HEK293T (cell line): Measurements from ENCODE around the gene SELENOF.

ENCODE experiments used
- CTCF ChIA-PET: fragments of 350-600 bp; formaldehyde crosslinking; extraction: SDS; loops from one replicate; lab custom pipeline; 2021; ENCODE audit warnings: antibody characterized with exemption, inconsistent platforms; lab: Yijun Ruan, JAX
- POLR2A ChIA-PET: fragments of 350-600 bp; formaldehyde crosslinking; extraction: SDS; loops from one replicate; lab custom pipeline; 2020; ENCODE audit warnings: antibody characterized with exemption, inconsistent platforms; lab: Yijun Ruan, JAX
- DNase-seq: peaks from one replicate; pipeline ENCODE4 v3.0.0; 2012; ENCODE audit warnings: mixed read lengths; ENCODE audit errors: extremely low spot score
- ARNT ChIP-seq: fragments of 450-650 bp; IDR thresholded peaks from 2 replicates; pipeline ENCODE4 v1.6.1; 2017; ENCODE audit warnings: mild to moderate bottlenecking
- BHLHE40 ChIP-seq: fragments of 450-650 bp; IDR thresholded peaks from 2 replicates; pipeline ENCODE4 v1.6.1; 2016; ENCODE audit warnings: mild to moderate bottlenecking, moderate library complexity, borderline replicate concordance
- CTBP1 ChIP-seq: fragments of 450-650 bp; IDR thresholded peaks from 2 replicates; pipeline ENCODE4 v1.6.1; 2016; ENCODE audit warnings: borderline replicate concordance
- ELF4 ChIP-seq: fragments of 450-650 bp; IDR thresholded peaks from 2 replicates; pipeline ENCODE4 v1.6.1; 2017; ENCODE audit warnings: antibody characterized with exemption
- FOXA1 ChIP-seq: fragments of 450-650 bp; IDR thresholded peaks from 2 replicates; pipeline ENCODE4 v1.6.1; 2016; ENCODE audit warnings: mild to moderate bottlenecking
- FOXK2 ChIP-seq: fragments of 450-650 bp; IDR thresholded peaks from 2 replicates; pipeline ENCODE4 v1.6.1; 2016; ENCODE audit warnings: mild to moderate bottlenecking
- FOXM1 ChIP-seq: fragments of 450-650 bp; IDR thresholded peaks from 2 replicates; pipeline ENCODE4 v1.6.1; 2017; ENCODE audit warnings: mild to moderate bottlenecking, borderline replicate concordance
- HDGF ChIP-seq: fragments of 450-650 bp; IDR thresholded peaks from 2 replicates; pipeline ENCODE4 v1.6.1; 2017; ENCODE audit warnings: antibody characterized with exemption, borderline replicate concordance
- L3MBTL2 ChIP-seq: fragments of 450-650 bp; conservative IDR thresholded peaks from 2 replicates; pipeline ENCODE4 v1.6.1; 2016; ENCODE audit warnings: mild to moderate bottlenecking
- LEF1 ChIP-seq: fragments of 450-650 bp; IDR thresholded peaks from 2 replicates; pipeline ENCODE4 v1.6.1; 2017; ENCODE audit warnings: mild to moderate bottlenecking, borderline replicate concordance
- NFRKB ChIP-seq: fragments of 450-650 bp; IDR thresholded peaks from 2 replicates; pipeline ENCODE4 v1.6.1; 2016; ENCODE audit warnings: mild to moderate bottlenecking, moderate library complexity
- SP1 ChIP-seq: fragments of 450-650 bp; IDR thresholded peaks from 2 replicates; pipeline ENCODE4 v1.6.1; 2017
- SUZ12 ChIP-seq: fragments of 450-650 bp; IDR thresholded peaks from 2 replicates; pipeline ENCODE4 v1.6.1; 2016; ENCODE audit warnings: mild to moderate bottlenecking
- TARDBP ChIP-seq: fragments of 450-650 bp; IDR thresholded peaks from 2 replicates; pipeline ENCODE4 v1.6.1; 2016
- ZNF384 ChIP-seq: fragments of 450-650 bp; IDR thresholded peaks from 2 replicates; pipeline ENCODE4 v1.6.1; 2016
- TF ChIP-seq, protein P1 (sequence below): fragments of 450-650 bp; IDR thresholded peaks from 2 replicates; pipeline ENCODE4 v1.6.1; 2016

The SELENOF gene

DNA sequence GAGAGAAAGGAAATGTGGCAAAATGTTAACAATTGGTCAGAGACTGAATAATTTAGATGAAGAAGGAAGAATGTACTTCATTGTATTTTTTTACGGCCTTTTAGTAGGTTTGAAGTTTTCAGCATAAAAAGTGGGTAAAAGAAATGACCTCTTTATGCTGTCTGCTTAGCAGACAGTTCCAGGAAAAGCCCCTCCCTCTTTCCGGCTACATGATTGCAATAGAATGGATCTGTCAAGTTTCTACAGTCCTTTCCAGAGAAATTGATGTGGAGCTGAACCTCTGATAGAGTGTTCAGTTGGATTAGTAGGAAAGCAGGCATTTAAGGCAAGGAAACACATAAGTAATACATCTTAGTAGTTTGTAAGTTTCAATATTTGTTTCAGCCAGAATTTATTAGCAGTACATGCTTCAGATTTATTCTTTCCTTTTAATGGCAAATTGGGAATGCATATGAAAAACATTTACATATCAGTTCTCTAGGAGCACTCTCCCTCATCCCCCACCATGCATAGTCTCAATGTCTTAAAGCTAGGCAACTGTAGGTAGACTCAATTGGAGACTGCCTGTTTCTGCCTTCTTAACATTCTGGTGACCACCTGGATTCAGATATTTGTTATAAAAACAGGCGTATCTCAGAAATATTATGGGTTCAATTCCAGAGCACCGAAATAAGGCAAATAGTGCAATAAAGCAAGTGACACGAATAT, 36.9 kb upstream of the SELENOF start:
- CTCF ChIA-PET = no interaction called here

DNA sequence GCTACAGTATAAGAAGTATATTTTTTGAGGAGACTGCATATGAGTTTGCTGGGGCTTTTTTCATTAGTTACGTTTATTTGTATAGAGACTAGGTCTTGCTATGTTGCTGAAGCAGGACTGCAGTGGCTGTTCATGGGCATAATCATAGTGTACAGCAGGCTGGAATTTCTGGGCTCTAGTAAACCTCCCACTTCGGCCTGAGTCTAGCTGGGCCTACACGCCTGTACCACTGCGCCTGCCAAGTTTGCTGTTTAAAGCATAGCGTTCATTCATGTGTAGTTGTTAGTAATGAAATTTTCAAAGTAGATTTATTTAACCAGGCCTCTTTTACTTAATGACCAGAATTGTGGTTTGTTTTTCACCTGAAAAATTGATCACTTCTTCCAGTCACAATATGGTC, 34.3 kb upstream of the SELENOF start:
- ChIA-PET POLR2A (interaction anchor here (1.1 kb wide), 1 partner anchor 39 kb away, joined by 3 read pairs; no protein-coding TSS in a partner anchor), CTCF (interaction anchor here (0.6 kb wide), 2 partner anchors 9 to 118 kb away, joined by 5 to 8 read pairs; no protein-coding TSS in a partner anchor)
- TF ChIP-seq BHLHE40 = no peak
- TF ChIP-seq L3MBTL2 = no peak
- no peak for TF ChIP-seq CTBP1
- no peak for TF ChIP-seq ARNT
- no peak for TF ChIP-seq ZNF384
- no peak for TF ChIP-seq NFRKB
- TF ChIP-seq FOXA1 = no peak
- TF ChIP-seq SUZ12 = no peak
- TF ChIP-seq TARDBP = no peak
- TF ChIP-seq HDGF = no peak
- TF ChIP-seq LEF1 = no peak
- TF ChIP-seq, protein P1, sequence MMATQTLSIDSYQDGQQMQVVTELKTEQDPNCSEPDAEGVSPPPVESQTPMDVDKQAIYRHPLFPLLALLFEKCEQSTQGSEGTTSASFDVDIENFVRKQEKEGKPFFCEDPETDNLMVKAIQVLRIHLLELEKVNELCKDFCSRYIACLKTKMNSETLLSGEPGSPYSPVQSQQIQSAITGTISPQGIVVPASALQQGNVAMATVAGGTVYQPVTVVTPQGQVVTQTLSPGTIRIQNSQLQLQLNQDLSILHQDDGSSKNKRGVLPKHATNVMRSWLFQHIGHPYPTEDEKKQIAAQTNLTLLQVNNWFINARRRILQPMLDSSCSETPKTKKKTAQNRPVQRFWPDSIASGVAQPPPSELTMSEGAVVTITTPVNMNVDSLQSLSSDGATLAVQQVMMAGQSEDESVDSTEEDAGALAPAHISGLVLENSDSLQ = no peak
- no peak for TF ChIP-seq FOXK2
- no peak for TF ChIP-seq FOXM1
- TF ChIP-seq ELF4 = no peak
- TF ChIP-seq SP1 = no peak
- DNase-seq = no peak

More for the DNA sequence above, 36.9 kb upstream of the SELENOF start:
- POLR2A ChIA-PET = interaction anchor here (1.0 kb wide), 1 partner anchor 37 kb away, joined by 3 read pairs; the partner anchor contains the start of genes HS2ST1 and SELENOF
- no peak for TF ChIP-seq FOXM1
- no peak for TF ChIP-seq L3MBTL2
- no peak for DNase-seq

DNA sequence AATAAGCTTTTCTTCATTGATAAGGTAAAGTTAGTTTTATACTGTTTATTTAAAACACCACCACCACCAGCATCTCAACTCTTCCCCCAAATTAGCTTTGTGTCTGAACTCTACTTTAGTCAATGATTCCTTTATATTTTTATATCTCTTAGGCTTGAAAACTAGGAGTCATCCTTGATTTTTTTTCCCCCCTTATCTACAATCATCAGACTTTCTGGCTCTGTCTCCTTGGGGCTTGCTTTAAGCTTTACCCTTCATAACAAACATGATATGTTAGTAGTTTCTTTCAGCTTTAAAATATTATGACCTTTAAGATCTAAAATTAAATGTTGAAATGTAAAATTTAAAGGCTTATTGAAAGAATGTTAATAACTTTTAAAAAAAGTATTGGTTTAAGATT, 28.8 kb upstream of the SELENOF start:
- ChIA-PET CTCF (interaction anchor here (0.8 kb wide), 1 partner anchor 9 kb away, joined by 3 read pairs; no protein-coding TSS in a partner anchor), POLR2A (interaction anchor here (1.2 kb wide), 1 partner anchor 28 kb away, joined by 4 read pairs; the partner anchor contains the start of genes HS2ST1 and SELENOF)
- TF ChIP-seq FOXK2 (no peak), TARDBP (no peak), CTBP1 (no peak), HDGF (no peak), ELF4 (no peak), BHLHE40 (no peak), FOXM1 (no peak), SP1 (no peak)
- TF ChIP-seq, protein P1 = no peak
- no peak for DNase-seq

DNA sequence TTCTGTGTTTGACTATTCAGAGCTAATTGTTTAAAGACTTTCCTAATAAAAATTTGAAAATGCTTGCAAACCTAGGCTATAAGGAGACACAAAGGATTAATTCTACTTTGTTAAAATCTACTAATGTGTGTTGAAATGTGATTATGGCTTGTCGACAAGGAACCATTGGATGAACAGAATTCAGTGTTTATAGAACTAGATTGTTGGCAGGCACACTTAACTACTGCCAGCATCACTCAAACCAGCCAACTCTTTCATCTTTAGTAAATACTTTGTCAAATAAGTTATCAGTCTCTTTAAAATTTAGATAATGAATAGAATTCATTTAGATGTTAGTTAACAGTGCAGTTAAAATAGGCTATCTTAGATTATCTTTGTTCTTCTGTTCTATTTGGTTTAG, 28.1 kb upstream of the SELENOF start:
- ChIA-PET POLR2A (no interaction called here), CTCF (no interaction called here)
- TF ChIP-seq SUZ12 (no peak), NFRKB (no peak), ELF4 (no peak), FOXA1 (no peak), BHLHE40 (no peak), L3MBTL2 (no peak), HDGF (no peak), LEF1 (no peak), SP1 (no peak), CTBP1 (no peak)
- TF ChIP-seq, protein P1 = no peak; the same call in 1 of the 2 replicates
- no peak for DNase-seq

DNA sequence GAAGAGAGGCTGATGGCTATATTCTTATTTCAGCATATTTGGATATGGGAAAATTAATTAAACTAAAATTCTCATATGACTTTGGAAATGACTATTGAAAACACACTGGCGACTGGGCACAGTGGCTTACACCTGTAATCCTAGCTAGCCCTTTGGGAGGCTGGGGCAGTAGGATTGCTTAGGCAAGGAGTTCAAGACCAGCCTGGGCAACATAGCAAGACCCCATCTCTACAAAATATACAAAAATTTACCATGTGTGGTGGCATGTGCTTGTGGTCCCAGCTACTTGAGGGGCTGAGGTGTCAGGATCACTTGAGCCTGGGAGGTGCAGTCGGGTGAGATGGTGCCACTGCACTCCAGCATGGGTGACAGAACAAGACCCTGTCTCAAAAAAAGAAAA, 26.7 kb upstream of the SELENOF start:
- DNase-seq = no peak
- ChIA-PET CTCF (interaction anchor here (1.0 kb wide), 1 partner anchor 24 kb away, joined by 3 read pairs; no protein-coding TSS in a partner anchor), POLR2A (no interaction called here)
- TF ChIP-seq SP1 (no peak), FOXM1 (no peak)

DNA sequence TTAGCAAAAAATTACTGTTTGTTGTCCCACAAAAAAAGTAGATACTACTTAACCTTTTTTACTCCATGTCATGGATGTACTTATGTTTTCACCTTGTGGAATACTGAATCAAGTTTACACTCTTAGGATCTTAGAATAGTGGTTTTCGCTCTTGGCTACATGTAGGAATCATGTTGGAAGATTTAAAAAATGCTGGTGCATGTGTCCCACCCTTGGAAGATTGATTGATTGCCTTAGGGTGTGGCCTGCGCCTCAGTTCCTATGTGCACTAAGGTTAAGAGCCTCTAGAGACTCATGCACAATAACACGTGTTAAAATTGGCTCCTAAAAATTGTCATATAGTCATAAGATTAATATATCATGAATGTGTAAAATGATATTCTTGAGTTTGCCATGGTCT, 25.5 kb upstream of the SELENOF start:
- TF ChIP-seq, protein P1 = peak; percentile 87
- TF ChIP-seq FOXK2 = no peak
- ChIA-PET CTCF (no interaction called here), POLR2A (no interaction called here)
- DNase-seq = no peak
